ENCODE results near the gene AFF4. TPM values are rescaled to one million over a fixed set of nuclear protein-coding genes. Genes with fewer than 3 reads are reported as not detected.

AFF4 gene
- total and polyA plus RNA-seq, 2 of the 4 experiments (the other 2 are of a cell fraction): 27.3 to 57.2 TPM

GRCh38 chr5:132979367-132979940, 16.0 kb upstream of the AFF4 start:
- Histone ChIP-seq H4K20me1 (ENCODE audit: insufficient read depth, low read length) (no peaks in the 10 kb centered on the region), H3K79me1 (ENCODE audit: low read depth in 1 of 2, low read length in 2 of 2) (no peaks in the 10 kb centered on the region), H3K18ac (ENCODE audit: low read depth, low read length) (no peak overlapping the region), H2AK9ac (replicated peaks; ENCODE audit: low read depth, low read length, poor library complexity) (no peak overlapping the region), H3K9ac (ENCODE audit: low read depth, low read length) (no peak overlapping the region), H3K56ac (ENCODE audit: extremely low read depth, insufficient read depth, low read length) (no peak overlapping the region), H3K14ac (replicated peaks; ENCODE audit: low read depth, low read length) (no peak overlapping the region), H2BK5ac (ENCODE audit: low read depth, low read length, poor library complexity, severe bottlenecking) (no peak overlapping the region), H3K4me1 (ENCODE audit: control insufficient read depth, insufficient read depth, low read length) (no peaks in the 10 kb centered on the region), H3K4me3 (ENCODE audit: insufficient read depth, low read depth, low read length) (no peak overlapping the region), H2BK20ac (ENCODE audit: low read depth, low read length) (no peak overlapping the region), H3K23ac (ENCODE audit: low read depth, low read length) (no peak overlapping the region), H3K36me3 (ENCODE audit: control insufficient read depth, insufficient read depth, low read length) (no peaks in the 10 kb centered on the region), H3K9me3 (ENCODE audit: control insufficient read depth, insufficient read depth, low read length) (peaks cover 3% of the 10 kb centered on the region; the same call in 1 of the 2 replicates), H2BK15ac (ENCODE audit: low read depth, low read length) (no peak overlapping the region), H4K91ac (ENCODE audit: insufficient read depth, low read depth, low read length) (no peak overlapping the region), H2AK5ac (ENCODE audit: low read depth, low read length) (no peak overlapping the region), H3K27ac (ENCODE audit: insufficient read depth, low read length) (no peak overlapping the region), H3K4ac (ENCODE audit: low read depth, low read length) (no peak overlapping the region), H2AFZ (replicated peaks; ENCODE audit: low read length, poor library complexity) (peak overlapping the region; percentile 65), H4K8ac (ENCODE audit: low read depth in 2 of 2, low read length in 2 of 2) (no peak overlapping the region), H3K9me1 (ENCODE audit: insufficient read depth, low read length) (no peaks in the 10 kb centered on the region), H4K5ac (ENCODE audit: low read depth, low read length) (no peak overlapping the region), H2BK120ac (ENCODE audit: low read depth, low read length) (no peak overlapping the region), H3K4me2 (ENCODE audit: low read depth, low read length) (no peak overlapping the region), H3K27me3 (ENCODE audit: control insufficient read depth, insufficient read depth, low read length) (no peaks in the 10 kb centered on the region)
- ChIA-PET CTCF (interaction anchor here (1.2 kb wide), 1 partner anchor 11 kb away, joined by 3 read pairs; no protein-coding TSS in a partner anchor), POLR2A (ENCODE audit: unreplicated experiment) (no interaction called here)
- no peak for TF ChIP-seq ELK1 (IDR thresholded peaks at IDR 0.05; ENCODE audit: borderline replicate concordance, low read depth, low read length)
- TF ChIP-seq SMC3 (IDR thresholded peaks at IDR 0.05; ENCODE audit: low read depth, low read length): no peak
- no peak for TF ChIP-seq MAZ (IDR thresholded peaks at IDR 0.05; ENCODE audit: borderline replicate concordance, low read depth, low read length)
- no peak for TF ChIP-seq USF2 (IDR thresholded peaks at IDR 0.05; ENCODE audit: low read depth, low read length)
- TF ChIP-seq MAFK (IDR thresholded peaks at IDR 0.05; ENCODE audit: low read depth, low read length): no peak
- no peak for TF ChIP-seq BHLHE40 (IDR thresholded peaks at IDR 0.05; ENCODE audit: low read depth, low read length)
- TF ChIP-seq RFX5 (IDR thresholded peaks at IDR 0.05; ENCODE audit: low read depth, low read length): no peak
- no peak for TF ChIP-seq CTCF (conservative IDR thresholded peaks at IDR 0.05; ENCODE audit: low read depth, low read length)
- no peak for TF ChIP-seq RAD21 (IDR thresholded peaks at IDR 0.05; ENCODE audit: low read length)
- TF ChIP-seq NFE2L2 (IDR thresholded peaks at IDR 0.05; ENCODE audit: low read depth, low read length): no peak
- no peak for TF ChIP-seq CEBPB (IDR thresholded peaks at IDR 0.05; ENCODE audit: low read depth, low read length)
- no peak for TF ChIP-seq RCOR1 (IDR thresholded peaks at IDR 0.05; ENCODE audit: insufficient replicate concordance, low read length)
- TF ChIP-seq FOS (IDR thresholded peaks at IDR 0.05; ENCODE audit: low read depth, low read length): no peak
- no peak for TF ChIP-seq MXI1 (IDR thresholded peaks at IDR 0.05; ENCODE audit: borderline replicate concordance, low read depth, low read length)
- no peak for TF ChIP-seq CHD1 (IDR thresholded peaks at IDR 0.05; ENCODE audit: low read depth, low read length)
- TF ChIP-seq POLR2A (IDR thresholded peaks at IDR 0.05; ENCODE audit: low read depth, low read length): no peak
- dilution Hi-C loops (cut with HindIII; ENCODE audit: low sequenced_read_pairs, unreplicated experiment) (no loop called here), in situ Hi-C loops (cut with MboI; ENCODE audit: low sequenced_read_pairs) (no loop called here), intact Hi-C loops (cut with micrococcal nuclease) (no loop called here)
- DNase-seq (peak; percentile 52), ATAC-seq (ENCODE audit: low read depth) (peak; percentile 79)
- WGBS, 2 experiments (ENCODE audit: extremely low coverage in 2 of 2, insufficient read length in 1 of 2): 94% methylated on average over 2 of the region's 3 CpGs; no CpG with 5 or more reads in 1 of the 2 experiments
- BruUV-seq (replicated peaks): no TSS peak
